K562 (cell line): ENCODE results near the gene UBR4. TPM values are rescaled to one million over a fixed set of nuclear protein-coding genes. Genes with fewer than 3 reads are reported as not detected.
A peak's percentile ranks its signal among the peaks of the same experiment; 100 is the strongest.

ENCODE experiments used
- BHLHE40 ChIP-seq: IDR thresholded peaks from 2 replicates; pipeline ENCODE4 v1.6.1; 2011; ENCODE audit warnings: low read length, improper control_type of control experiment
- EGR1 ChIP-seq: fragments of 450-650 bp; conservative IDR thresholded peaks from 2 replicates; pipeline ENCODE4 v1.6.1; 2017; ENCODE audit warnings: mild to moderate bottlenecking
- NCOA2 ChIP-seq, 2 experiments: fragments of 450-650 bp; IDR thresholded peaks; 2 replicates each; pipeline ENCODE4 v1.6.1; 2018; ENCODE audit warnings: mild to moderate bottlenecking in 2 of 2, moderate library complexity in 1 of 2; ENCODE audit not compliant: partially characterized antibody in 2 of 2
- NFIC ChIP-seq: fragments of 450-650 bp; IDR thresholded peaks from 2 replicates; pipeline ENCODE4 v1.6.1; 2017; ENCODE audit warnings: mild to moderate bottlenecking, inconsistent platforms
- TRIM24 ChIP-seq, 2 experiments: fragments of 450-650 bp; IDR thresholded peaks; 2 replicates each; pipeline ENCODE4 v1.6.1; 2016
- XRCC4 ChIP-seq: IDR thresholded peaks from one replicate; pipeline ENCODE4 v1.6.1; 2011; ENCODE audit not compliant: insufficient read depth, insufficient read length; ENCODE audit errors: extremely low read depth
- ZNF707 ChIP-seq: fragments of 250-450 bp; sonication (Bioruptor Pico); conservative IDR thresholded peaks from 2 replicates; pipeline ENCODE4 v1.8.0; 2022; ENCODE audit warnings: inconsistent platforms, mild to moderate bottlenecking, moderate library complexity
- polyA plus RNA-seq, 8 experiments: library from polyadenylated mRNA; depleted of rRNA in 4 of 8; stranded (reverse) in 5 of 8; unstranded in 3 of 8; fragments of >200 nt; fragmentation: Nextera tagmentation in 2 of 8; fragmentation: Illumina TruSeq in 1 of 8; extraction: Ambion mirVana in 2 of 8; extraction: Trizol in 1 of 8; gene quantifications; 2 replicates each; pipeline versions ENCODE4 v1.2.1 to v1.2.3, GENCODE V29; 2011 to 2014; ENCODE audit warnings: inconsistent platforms in 1 of 8, missing spikeins in 1 of 8
- total RNA-seq, 7 experiments: library from RNA; depleted of rRNA in 6 of 7; stranded (reverse); fragments of >200 nt in 6 of 7; fragmentation: Illumina TruSeq in 2 of 7; extraction: Trizol in 2 of 7; gene quantifications; 2 replicates each; pipeline versions ENCODE4 v1.2.1 to v1.2.3, GENCODE V29; 2011 to 2021; ENCODE audit warnings: low replicate concordance in 1 of 7
- TF ChIP-seq, protein P1 (sequence below): fragments of 150-350 bp; IDR thresholded peaks from 2 replicates; pipeline ENCODE4 v1.6.1; 2014; ENCODE audit warnings: low read depth, mild to moderate bottlenecking, low read length, borderline replicate concordance
- TF ChIP-seq, protein P2 (sequence below), 2 experiments: fragments of 450-650 bp; formaldehyde crosslinking in 1 of 2; IDR thresholded peaks; 2 replicates each; pipeline versions ENCODE4 v1.4.0 to v1.6.1; 2014 to 2020; ENCODE audit warnings: mild to moderate bottlenecking in 2 of 2, borderline replicate concordance in 1 of 2, low read depth in 1 of 2
- TF ChIP-seq, protein P3 (sequence below), 2 experiments: fragments of 250-450 bp in 1 of 2; fragments of 450-650 bp in 1 of 2; sonication (Bioruptor Pico) in 1 of 2; IDR thresholded peaks; 2 replicates each; pipeline versions ENCODE4 v1.6.1 to v1.8.0; 2016 to 2021; ENCODE audit warnings: mild to moderate bottlenecking in 2 of 2, moderate library complexity in 2 of 2, missing compliant biosample characterization in 1 of 2, missing genetic modification characterization in 1 of 2
- TF ChIP-seq, protein P4 (sequence below), 3 experiments: IDR thresholded peaks in 2 of 3; conservative IDR thresholded peaks in 1 of 3; 2 replicates each; pipeline ENCODE4 v1.5.1; 2011 to 2012; ENCODE audit warnings: low read length in 3 of 3, mild to moderate bottlenecking in 3 of 3, control low read depth in 2 of 3, improper control_type of control experiment in 1 of 3, inconsistent platforms in 1 of 3, low read depth in 1 of 3, mixed read lengths in 1 of 3, moderate library complexity in 1 of 3; ENCODE audit not compliant: insufficient read depth in 2 of 3

UBR4 gene
- total and polyA plus RNA-seq, 9 of the 15 experiments (the other 6 are each of a cell fraction or from before 2014, with no cell fraction given), result 55.4 to 277 (median 123) TPM

DNA sequence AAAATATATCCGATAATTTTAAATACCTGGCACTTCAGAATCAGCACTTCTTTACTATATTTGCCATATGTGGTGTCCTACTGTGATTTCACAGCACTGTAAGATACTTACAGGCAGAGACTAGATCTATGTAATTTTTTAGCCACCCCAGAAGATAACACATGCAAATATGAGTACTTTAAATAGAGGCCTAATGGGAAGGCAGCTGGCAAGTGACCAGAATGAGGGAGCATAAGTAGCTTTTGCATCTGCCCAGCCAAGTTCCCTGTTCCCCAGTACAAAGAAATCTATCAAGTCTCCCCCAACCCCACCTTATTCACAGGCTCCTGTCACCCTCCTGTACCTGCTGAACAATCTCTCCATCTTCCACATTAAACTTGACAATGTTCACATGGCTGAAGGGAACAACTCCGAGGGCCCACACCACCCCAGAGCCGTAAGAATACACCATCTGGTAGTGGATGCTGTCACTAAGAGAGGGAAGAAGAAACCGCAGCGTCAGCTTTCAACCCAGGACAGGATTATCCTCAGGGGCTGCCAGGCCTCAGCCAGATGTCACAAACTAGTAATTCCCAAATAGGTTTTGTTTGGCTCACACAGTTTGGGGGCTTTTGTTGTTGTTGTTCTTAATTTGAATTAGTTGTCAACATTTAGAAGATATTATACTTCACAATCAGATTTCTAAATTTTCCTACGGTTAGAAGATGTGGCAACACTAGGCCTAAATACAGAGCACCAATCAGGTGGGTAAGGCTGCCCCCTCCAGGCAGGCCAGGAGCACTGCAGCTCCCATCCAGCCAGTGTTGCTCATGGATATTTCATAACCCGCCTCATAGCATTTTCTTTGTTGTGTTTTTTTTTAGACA, 30.8 kb upstream of the UBR4 start (continued):
- TF ChIP-seq, protein P1, sequence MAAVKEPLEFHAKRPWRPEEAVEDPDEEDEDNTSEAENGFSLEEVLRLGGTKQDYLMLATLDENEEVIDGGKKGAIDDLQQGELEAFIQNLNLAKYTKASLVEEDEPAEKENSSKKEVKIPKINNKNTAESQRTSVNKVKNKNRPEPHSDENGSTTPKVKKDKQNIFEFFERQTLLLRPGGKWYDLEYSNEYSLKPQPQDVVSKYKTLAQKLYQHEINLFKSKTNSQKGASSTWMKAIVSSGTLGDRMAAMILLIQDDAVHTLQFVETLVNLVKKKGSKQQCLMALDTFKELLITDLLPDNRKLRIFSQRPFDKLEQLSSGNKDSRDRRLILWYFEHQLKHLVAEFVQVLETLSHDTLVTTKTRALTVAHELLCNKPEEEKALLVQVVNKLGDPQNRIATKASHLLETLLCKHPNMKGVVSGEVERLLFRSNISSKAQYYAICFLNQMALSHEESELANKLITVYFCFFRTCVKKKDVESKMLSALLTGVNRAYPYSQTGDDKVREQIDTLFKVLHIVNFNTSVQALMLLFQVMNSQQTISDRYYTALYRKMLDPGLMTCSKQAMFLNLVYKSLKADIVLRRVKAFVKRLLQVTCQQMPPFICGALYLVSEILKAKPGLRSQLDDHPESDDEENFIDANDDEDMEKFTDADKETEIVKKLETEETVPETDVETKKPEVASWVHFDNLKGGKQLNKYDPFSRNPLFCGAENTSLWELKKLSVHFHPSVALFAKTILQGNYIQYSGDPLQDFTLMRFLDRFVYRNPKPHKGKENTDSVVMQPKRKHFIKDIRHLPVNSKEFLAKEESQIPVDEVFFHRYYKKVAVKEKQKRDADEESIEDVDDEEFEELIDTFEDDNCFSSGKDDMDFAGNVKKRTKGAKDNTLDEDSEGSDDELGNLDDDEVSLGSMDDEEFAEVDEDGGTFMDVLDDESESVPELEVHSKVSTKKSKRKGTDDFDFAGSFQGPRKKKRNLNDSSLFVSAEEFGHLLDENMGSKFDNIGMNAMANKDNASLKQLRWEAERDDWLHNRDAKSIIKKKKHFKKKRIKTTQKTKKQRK, result no peak
- TF ChIP-seq, protein P2, sequence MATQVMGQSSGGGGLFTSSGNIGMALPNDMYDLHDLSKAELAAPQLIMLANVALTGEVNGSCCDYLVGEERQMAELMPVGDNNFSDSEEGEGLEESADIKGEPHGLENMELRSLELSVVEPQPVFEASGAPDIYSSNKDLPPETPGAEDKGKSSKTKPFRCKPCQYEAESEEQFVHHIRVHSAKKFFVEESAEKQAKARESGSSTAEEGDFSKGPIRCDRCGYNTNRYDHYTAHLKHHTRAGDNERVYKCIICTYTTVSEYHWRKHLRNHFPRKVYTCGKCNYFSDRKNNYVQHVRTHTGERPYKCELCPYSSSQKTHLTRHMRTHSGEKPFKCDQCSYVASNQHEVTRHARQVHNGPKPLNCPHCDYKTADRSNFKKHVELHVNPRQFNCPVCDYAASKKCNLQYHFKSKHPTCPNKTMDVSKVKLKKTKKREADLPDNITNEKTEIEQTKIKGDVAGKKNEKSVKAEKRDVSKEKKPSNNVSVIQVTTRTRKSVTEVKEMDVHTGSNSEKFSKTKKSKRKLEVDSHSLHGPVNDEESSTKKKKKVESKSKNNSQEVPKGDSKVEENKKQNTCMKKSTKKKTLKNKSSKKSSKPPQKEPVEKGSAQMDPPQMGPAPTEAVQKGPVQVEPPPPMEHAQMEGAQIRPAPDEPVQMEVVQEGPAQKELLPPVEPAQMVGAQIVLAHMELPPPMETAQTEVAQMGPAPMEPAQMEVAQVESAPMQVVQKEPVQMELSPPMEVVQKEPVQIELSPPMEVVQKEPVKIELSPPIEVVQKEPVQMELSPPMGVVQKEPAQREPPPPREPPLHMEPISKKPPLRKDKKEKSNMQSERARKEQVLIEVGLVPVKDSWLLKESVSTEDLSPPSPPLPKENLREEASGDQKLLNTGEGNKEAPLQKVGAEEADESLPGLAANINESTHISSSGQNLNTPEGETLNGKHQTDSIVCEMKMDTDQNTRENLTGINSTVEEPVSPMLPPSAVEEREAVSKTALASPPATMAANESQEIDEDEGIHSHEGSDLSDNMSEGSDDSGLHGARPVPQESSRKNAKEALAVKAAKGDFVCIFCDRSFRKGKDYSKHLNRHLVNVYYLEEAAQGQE (IDR thresholded peaks at IDR 0.05; ENCODE audit: borderline replicate concordance), result peak; percentile 52; the same call in 1 of the 2 replicates
- TF ChIP-seq, protein P2 (CRISPR knock-in tag; IDR thresholded peaks at IDR 0.05; ENCODE audit: low read depth), result no peak
- TF ChIP-seq, protein P3, sequence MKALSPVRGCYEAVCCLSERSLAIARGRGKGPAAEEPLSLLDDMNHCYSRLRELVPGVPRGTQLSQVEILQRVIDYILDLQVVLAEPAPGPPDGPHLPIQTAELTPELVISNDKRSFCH (CRISPR knock-in tag; IDR thresholded peaks at IDR 0.05), result no peak
- TF ChIP-seq, protein P3 (tag; IDR thresholded peaks at IDR 0.05), result no peak
- TF ChIP-seq XRCC4 (no peak), TRIM24 (IDR thresholded peaks at IDR 0.05) (no peak), NFIC (no peak), EGR1 (no peak), ZNF707 (CRISPR knock-in tag) (no peak), NCOA2 (IDR thresholded peaks at IDR 0.05; ENCODE audit: partially characterized antibody in 2 of 2) (no peak), BHLHE40 (no peak)
- TF ChIP-seq, protein P4, sequence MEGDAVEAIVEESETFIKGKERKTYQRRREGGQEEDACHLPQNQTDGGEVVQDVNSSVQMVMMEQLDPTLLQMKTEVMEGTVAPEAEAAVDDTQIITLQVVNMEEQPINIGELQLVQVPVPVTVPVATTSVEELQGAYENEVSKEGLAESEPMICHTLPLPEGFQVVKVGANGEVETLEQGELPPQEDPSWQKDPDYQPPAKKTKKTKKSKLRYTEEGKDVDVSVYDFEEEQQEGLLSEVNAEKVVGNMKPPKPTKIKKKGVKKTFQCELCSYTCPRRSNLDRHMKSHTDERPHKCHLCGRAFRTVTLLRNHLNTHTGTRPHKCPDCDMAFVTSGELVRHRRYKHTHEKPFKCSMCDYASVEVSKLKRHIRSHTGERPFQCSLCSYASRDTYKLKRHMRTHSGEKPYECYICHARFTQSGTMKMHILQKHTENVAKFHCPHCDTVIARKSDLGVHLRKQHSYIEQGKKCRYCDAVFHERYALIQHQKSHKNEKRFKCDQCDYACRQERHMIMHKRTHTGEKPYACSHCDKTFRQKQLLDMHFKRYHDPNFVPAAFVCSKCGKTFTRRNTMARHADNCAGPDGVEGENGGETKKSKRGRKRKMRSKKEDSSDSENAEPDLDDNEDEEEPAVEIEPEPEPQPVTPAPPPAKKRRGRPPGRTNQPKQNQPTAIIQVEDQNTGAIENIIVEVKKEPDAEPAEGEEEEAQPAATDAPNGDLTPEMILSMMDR (IDR thresholded peaks at IDR 0.05 in 2 of 3, conservative IDR thresholded peaks at IDR 0.05 in 1 of 3; ENCODE audit: insufficient read depth in 2 of 3, low read depth in 1 of 3, low read length in 3 of 3), result peak; percentile 79 to 96 (median 90)
